ENCODE data around the gene MAP7D2. TPM values are rescaled to one million over a fixed set of nuclear protein-coding genes. Genes with fewer than 3 reads are reported as not detected.

The MAP7D2 gene
- total and polyA plus RNA-seq, 9 donors, result 0.12 to 1.7 (median 0.28) TPM

GRCh38 chrX:20028588-20028987 lies 88.1 kb downstream of the MAP7D2 start:
- 78 to 86% (median 80%) methylated on average over 8 of the region's 8 CpGs for WGBS, 3 donors
- no peak overlapping the region for H3K27ac ChIP-seq
- no peak for TF ChIP-seq POLR2A (IDR thresholded peaks at IDR 0.05)
- TF ChIP-seq, protein P1, sequence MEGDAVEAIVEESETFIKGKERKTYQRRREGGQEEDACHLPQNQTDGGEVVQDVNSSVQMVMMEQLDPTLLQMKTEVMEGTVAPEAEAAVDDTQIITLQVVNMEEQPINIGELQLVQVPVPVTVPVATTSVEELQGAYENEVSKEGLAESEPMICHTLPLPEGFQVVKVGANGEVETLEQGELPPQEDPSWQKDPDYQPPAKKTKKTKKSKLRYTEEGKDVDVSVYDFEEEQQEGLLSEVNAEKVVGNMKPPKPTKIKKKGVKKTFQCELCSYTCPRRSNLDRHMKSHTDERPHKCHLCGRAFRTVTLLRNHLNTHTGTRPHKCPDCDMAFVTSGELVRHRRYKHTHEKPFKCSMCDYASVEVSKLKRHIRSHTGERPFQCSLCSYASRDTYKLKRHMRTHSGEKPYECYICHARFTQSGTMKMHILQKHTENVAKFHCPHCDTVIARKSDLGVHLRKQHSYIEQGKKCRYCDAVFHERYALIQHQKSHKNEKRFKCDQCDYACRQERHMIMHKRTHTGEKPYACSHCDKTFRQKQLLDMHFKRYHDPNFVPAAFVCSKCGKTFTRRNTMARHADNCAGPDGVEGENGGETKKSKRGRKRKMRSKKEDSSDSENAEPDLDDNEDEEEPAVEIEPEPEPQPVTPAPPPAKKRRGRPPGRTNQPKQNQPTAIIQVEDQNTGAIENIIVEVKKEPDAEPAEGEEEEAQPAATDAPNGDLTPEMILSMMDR (IDR thresholded peaks at IDR 0.05), result no peak
- TF ChIP-seq EP300 (IDR thresholded peaks at IDR 0.05), result no peak

GRCh38 chrX:20026278-20026677 lies 90.4 kb downstream of the MAP7D2 start:
- no peak overlapping the region for H3K27ac ChIP-seq
- H3K27me3 ChIP-seq, result no peaks in the 10 kb centered on the region
- H3K4me3 ChIP-seq, result no peak overlapping the region
- H3K36me3 ChIP-seq, result no peaks in the 10 kb centered on the region
- no peaks in the 10 kb centered on the region for H3K4me1 ChIP-seq (ENCODE audit: insufficient read depth)
- H3K9me3 ChIP-seq, result no peaks in the 10 kb centered on the region
- intact Hi-C loops (cut with DNase I), result no loop called here
- no peak for DNase-seq
- 36 to 49% (median 43%) methylated on average over 2 of the region's 2 CpGs for WGBS, 3 donors
- TF ChIP-seq, protein P1 (IDR thresholded peaks at IDR 0.05), result no peak
- no peak for TF ChIP-seq EP300 (IDR thresholded peaks at IDR 0.05)
- no peak for TF ChIP-seq POLR2A (IDR thresholded peaks at IDR 0.05)

More at GRCh38 chrX:20028588-20028987, 88.1 kb downstream of the MAP7D2 start:
- H3K4me3 ChIP-seq, result no peak overlapping the region
- H3K9me3 ChIP-seq, result no peaks in the 10 kb centered on the region
- DNase-seq, result no peak
- H3K36me3 ChIP-seq, result no peaks in the 10 kb centered on the region
- H3K27me3 ChIP-seq, result no peaks in the 10 kb centered on the region
- H3K4me1 ChIP-seq (ENCODE audit: insufficient read depth), result no peaks in the 10 kb centered on the region
- intact Hi-C loops (cut with DNase I), result no loop called here

DNA sequence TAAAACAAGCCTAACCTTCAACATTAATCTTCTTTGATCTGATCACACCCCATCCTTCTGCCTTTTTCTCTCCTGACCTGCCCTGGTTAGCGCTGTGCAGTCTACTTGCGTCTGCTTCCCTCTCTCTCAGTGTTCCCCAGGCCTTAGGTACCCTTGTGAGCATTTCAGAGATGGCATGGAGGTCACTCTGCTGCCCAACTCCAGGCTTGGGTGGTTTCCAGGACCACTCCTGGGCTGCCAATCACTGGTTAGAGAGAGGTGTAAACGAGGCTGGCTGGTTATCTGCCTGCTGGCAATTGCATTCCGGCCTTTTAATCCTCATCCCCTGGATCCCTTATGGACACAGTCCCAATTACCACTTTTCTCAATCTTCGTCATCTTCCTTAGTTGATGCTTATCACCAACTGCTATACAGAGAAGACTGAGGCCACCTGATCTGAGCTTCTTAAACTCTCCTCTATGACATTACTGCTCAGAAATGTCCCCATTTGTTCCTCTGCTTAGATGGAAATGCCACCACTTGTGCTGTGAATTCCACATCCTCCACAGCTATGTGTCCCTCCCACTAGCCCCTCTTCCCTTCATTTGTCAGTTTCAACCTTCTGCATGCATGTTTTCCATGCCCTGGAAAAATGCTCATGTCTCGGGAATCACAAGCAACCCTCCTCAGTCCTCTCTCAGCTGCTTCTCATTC lies 96.9 kb downstream of the MAP7D2 start:
- DNase-seq, result no peak
- TF ChIP-seq EP300 (IDR thresholded peaks at IDR 0.05), result no peak
- 80 to 82% (median 80%) methylated on average over 6 of the region's 6 CpGs for WGBS, 3 donors
- Histone ChIP-seq H3K27me3 (no peaks in the 10 kb centered on the region), H3K27ac (no peak overlapping the region), H3K4me3 (no peak overlapping the region), H3K9me3 (no peaks in the 10 kb centered on the region), H3K4me1 (ENCODE audit: insufficient read depth) (no peaks in the 10 kb centered on the region), H3K36me3 (no peaks in the 10 kb centered on the region)
- intact Hi-C loops (cut with DNase I), result no loop called here

GRCh38 chrX:20016616-20016945 lies 100.1 kb downstream of the MAP7D2 start:
- Histone ChIP-seq H3K36me3 (no peaks in the 10 kb centered on the region), H3K27me3 (no peaks in the 10 kb centered on the region), H3K9me3 (no peaks in the 10 kb centered on the region), H3K27ac (no peak overlapping the region), H3K4me3 (no peak overlapping the region), H3K4me1 (ENCODE audit: insufficient read depth) (no peaks in the 10 kb centered on the region)
- WGBS, 3 donors, result 80 to 87% (median 86%) methylated on average over 2 of the region's 2 CpGs
- TF ChIP-seq POLR2A (IDR thresholded peaks at IDR 0.05), result no peak
- no peak for TF ChIP-seq EP300 (IDR thresholded peaks at IDR 0.05)
- TF ChIP-seq, protein P1 (IDR thresholded peaks at IDR 0.05), result no peak
- no peak for DNase-seq
- intact Hi-C loops (cut with DNase I), result no loop called here

GRCh38 chrX:20015945-20016615 lies 100.6 kb downstream of the MAP7D2 start:
- Histone ChIP-seq H3K4me1 (ENCODE audit: insufficient read depth) (no peaks in the 10 kb centered on the region), H3K9me3 (no peaks in the 10 kb centered on the region), H3K27me3 (no peaks in the 10 kb centered on the region), H3K27ac (no peak overlapping the region), H3K4me3 (no peak overlapping the region), H3K36me3 (no peaks in the 10 kb centered on the region)
- WGBS, 3 donors, result 82 to 83% (median 82%) methylated on average over 9 of the region's 9 CpGs
- intact Hi-C loops (cut with DNase I), result no loop called here
- DNase-seq, result no peak
- TF ChIP-seq, protein P1 (IDR thresholded peaks at IDR 0.05), result no peak
- no peak for TF ChIP-seq POLR2A (IDR thresholded peaks at IDR 0.05)
- no peak for TF ChIP-seq EP300 (IDR thresholded peaks at IDR 0.05)

Data from ovary (tissue), 9 donors.